ENCODE measurements around the gene ZNF701. TPM values are rescaled to one million over a fixed set of nuclear protein-coding genes. Genes with fewer than 3 reads are reported as not detected.

ZNF701 gene
- total and polyA plus RNA-seq, 3 donors from 2014 or later: 8.9 to 22.4 (median 21.3) TPM

DNA sequence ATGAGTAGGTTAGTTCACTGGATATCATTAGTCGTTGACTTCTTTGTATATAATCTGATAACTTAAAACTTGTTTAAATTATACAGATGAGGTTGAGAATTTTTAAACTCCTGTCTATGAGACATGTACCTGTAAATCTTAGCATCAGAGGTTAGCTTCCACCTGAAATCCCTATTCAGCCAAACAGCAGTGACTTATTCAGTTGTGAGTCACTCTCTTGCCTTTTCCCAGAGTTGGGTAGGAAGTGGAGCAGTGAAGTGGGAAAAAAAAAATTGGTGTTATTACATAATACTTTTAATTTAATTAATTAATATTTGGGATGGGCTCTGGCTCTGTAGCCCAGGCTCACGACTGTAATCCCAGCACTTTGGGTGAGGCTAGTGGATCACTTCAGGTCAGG is 32.9 kb downstream of the ZNF701 start:
- H3K9me3 ChIP-seq: no peaks in the 10 kb centered on the region
- intact Hi-C loops (cut with DNase I; ENCODE audit: low total_unique reads): no loop called here
- WGBS, 2 donors: 69 to 76% methylated on average over 2 of the region's 2 CpGs
- no peaks in the 10 kb centered on the region for H3K36me3 ChIP-seq (ENCODE audit: low read depth, missing control alignments)
- TF ChIP-seq POLR2A (IDR thresholded peaks at IDR 0.05): no peak
- TF ChIP-seq, protein P1, sequence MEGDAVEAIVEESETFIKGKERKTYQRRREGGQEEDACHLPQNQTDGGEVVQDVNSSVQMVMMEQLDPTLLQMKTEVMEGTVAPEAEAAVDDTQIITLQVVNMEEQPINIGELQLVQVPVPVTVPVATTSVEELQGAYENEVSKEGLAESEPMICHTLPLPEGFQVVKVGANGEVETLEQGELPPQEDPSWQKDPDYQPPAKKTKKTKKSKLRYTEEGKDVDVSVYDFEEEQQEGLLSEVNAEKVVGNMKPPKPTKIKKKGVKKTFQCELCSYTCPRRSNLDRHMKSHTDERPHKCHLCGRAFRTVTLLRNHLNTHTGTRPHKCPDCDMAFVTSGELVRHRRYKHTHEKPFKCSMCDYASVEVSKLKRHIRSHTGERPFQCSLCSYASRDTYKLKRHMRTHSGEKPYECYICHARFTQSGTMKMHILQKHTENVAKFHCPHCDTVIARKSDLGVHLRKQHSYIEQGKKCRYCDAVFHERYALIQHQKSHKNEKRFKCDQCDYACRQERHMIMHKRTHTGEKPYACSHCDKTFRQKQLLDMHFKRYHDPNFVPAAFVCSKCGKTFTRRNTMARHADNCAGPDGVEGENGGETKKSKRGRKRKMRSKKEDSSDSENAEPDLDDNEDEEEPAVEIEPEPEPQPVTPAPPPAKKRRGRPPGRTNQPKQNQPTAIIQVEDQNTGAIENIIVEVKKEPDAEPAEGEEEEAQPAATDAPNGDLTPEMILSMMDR (IDR thresholded peaks at IDR 0.05): no peak
- no peak overlapping the region for H3K27ac ChIP-seq
- no peak for DNase-seq
- no peaks in the 10 kb centered on the region for H3K27me3 ChIP-seq
- peaks cover 14% of the 10 kb centered on the region for H3K4me1 ChIP-seq
- no peak overlapping the region for H3K4me3 ChIP-seq

DNA sequence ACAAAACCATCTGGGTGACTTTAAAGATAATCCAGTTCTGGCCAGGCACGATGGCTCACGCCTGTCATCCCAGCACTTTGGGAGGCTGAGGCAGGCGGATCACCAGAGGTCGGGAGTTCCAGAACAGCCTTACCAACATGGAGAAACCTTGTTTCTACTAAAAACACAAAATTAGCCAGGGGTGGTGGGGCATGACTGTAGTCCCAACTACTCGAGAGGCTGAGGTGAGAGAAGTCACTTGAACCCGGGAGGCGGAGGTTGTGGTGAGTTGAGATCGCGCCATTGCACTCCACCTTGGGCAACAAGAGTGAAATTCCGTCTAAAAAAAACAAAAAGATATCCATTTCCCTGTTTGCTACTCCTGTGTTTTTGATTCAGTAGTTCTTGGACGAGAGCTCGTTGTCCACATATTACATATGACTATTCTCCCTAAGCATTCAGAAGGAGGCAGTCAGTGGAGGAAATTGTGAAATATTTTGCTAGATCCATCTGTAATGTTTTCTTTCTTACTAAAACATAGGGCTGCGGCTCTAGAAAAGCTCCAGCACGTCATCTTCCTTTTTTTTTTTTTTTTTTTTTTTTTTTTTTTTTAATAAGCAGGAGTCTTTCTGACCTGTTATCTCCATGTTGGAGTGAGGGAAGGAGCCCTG is 33.6 kb downstream of the ZNF701 start:
- intact Hi-C loops (cut with DNase I; ENCODE audit: low total_unique reads): no loop called here
- H3K9me3 ChIP-seq: no peaks in the 10 kb centered on the region
- DNase-seq: no peak
- H3K36me3 ChIP-seq (ENCODE audit: low read depth, missing control alignments): no peaks in the 10 kb centered on the region
- no peak overlapping the region for H3K4me3 ChIP-seq
- H3K4me1 ChIP-seq: peaks cover 14% of the 10 kb centered on the region
- 87 to 88% methylated on average over 14 of the region's 14 CpGs for WGBS, 2 donors
- no peak overlapping the region for H3K27ac ChIP-seq
- no peaks in the 10 kb centered on the region for H3K27me3 ChIP-seq
- TF ChIP-seq, protein P1 (IDR thresholded peaks at IDR 0.05): no peak
- TF ChIP-seq POLR2A (IDR thresholded peaks at IDR 0.05): no peak

DNA sequence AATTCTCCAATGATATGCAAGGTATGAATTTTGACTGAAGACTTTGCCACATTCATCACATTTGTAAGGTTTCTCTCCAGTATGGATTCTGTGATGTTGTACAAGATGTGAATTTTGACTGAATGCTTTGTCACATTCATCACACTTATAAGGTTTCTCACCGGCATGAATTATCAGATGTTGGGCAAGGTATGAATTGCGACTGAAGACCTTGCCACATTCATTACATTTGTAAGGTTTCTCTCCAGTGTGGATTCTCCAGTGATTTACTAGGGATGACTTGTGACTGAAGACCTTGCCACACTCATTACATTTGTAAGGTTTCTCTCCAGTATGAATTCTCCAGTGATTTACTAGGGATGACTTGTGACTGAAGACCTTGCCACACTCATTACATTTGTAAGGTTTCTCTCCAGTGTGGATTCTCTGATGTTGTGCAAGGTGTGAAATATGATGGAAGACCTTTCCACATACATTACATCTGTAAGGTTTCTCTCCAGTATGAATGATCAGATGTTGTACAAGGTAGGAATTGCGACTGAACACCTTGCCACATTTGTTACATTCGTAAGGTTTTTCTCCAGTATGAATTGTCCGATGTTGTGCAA is 43.3 kb downstream of the ZNF701 start:
- TF ChIP-seq, protein P1 (IDR thresholded peaks at IDR 0.05): no peak
- no peak for TF ChIP-seq POLR2A (IDR thresholded peaks at IDR 0.05)
- Histone ChIP-seq H3K9me3 (no peaks in the 10 kb centered on the region), H3K27me3 (no peaks in the 10 kb centered on the region), H3K4me1 (no peaks in the 10 kb centered on the region), H3K4me3 (no peak overlapping the region), H3K36me3 (ENCODE audit: low read depth, missing control alignments) (no peaks in the 10 kb centered on the region), H3K27ac (no peak overlapping the region)
- 95 to 96% methylated on average over 5 of the region's 5 CpGs for WGBS, 2 donors
- intact Hi-C loops (cut with DNase I; ENCODE audit: low total_unique reads): no loop called here
- no peak for DNase-seq

DNA sequence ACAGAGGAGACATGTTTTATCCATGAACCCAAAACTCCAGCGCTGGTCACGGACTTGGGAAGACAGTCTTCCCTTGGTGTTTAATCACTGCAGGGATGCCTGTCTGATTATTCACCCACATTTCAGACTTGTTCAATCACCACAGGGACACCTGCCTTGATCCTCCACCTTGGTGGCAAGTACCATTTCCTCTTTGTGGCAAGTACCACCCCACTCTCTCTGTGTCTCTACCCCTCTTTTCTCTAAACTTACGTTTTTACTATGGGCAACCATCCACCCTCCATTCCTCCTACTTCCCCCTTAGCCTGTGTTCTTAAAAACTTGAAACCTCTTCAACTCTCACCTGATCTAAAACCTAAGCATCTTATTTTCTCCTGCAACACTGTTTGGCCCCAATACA is 51.3 kb downstream of the ZNF701 start:
- Histone ChIP-seq H3K27me3 (no peaks in the 10 kb centered on the region), H3K4me1 (no peaks in the 10 kb centered on the region), H3K36me3 (ENCODE audit: low read depth, missing control alignments) (no peaks in the 10 kb centered on the region), H3K27ac (no peak overlapping the region), H3K9me3 (no peaks in the 10 kb centered on the region), H3K4me3 (no peak overlapping the region)
- intact Hi-C loops (cut with DNase I; ENCODE audit: low total_unique reads): no loop called here
- TF ChIP-seq POLR2A (IDR thresholded peaks at IDR 0.05): no peak
- TF ChIP-seq, protein P1 (IDR thresholded peaks at IDR 0.05): no peak
- WGBS, 2 donors: 81 to 89% methylated on average over 3 of the region's 3 CpGs
- no peak for DNase-seq

DNA sequence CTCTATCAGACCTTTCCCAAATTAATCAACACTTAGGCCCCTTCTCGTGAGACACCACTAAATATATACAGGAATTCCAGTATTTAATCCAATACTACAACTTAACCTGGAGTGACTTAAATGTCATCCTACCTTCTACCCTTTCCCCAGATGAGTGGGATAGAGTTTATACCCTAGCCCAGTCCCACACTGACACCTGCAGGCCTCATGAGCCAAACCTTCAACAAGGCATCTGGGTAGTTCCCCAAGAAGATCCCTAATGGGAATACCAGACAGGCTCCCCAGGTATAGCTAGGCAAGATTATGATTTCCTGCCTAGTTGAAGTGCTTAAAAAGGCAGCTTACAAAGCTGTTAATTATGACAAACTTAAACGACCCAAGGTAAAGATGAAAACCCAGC is 52.2 kb downstream of the ZNF701 start:
- intact Hi-C loops (cut with DNase I; ENCODE audit: low total_unique reads): no loop called here
- 80 to 88% methylated on average over 2 of the region's 2 CpGs for WGBS, 2 donors

More for the DNA sequence above, 52.2 kb downstream of the ZNF701 start:
- no peaks in the 10 kb centered on the region for H3K27me3 ChIP-seq
- no peak overlapping the region for H3K4me3 ChIP-seq
- H3K4me1 ChIP-seq: no peaks in the 10 kb centered on the region
- no peak for TF ChIP-seq POLR2A (IDR thresholded peaks at IDR 0.05)
- TF ChIP-seq, protein P1 (IDR thresholded peaks at IDR 0.05): no peak
- no peaks in the 10 kb centered on the region for H3K36me3 ChIP-seq (ENCODE audit: low read depth, missing control alignments)
- no peaks in the 10 kb centered on the region for H3K9me3 ChIP-seq
- no peak overlapping the region for H3K27ac ChIP-seq
- DNase-seq: no peak
